Body of pancreas (tissue), 4 donors: Measurements from ENCODE around the gene STIM2. TPM values are rescaled to one million over a fixed set of nuclear protein-coding genes. Genes with fewer than 3 reads are reported as not detected.

ENCODE experiments used
- ATAC-seq: fragments of 150-250 bp; one replicate; pipeline ENCODE4 v1.9.1; 2016
- DNase-seq, 4 donors: peaks; one replicate each; pipeline ENCODE4 v3.0.0-alpha.2; 2019
- H3K27ac ChIP-seq, 4 donors: fragments of 200-600 bp; sonication (generic); 1 replicate in 3 of 4; 2 replicates in 1 of 4; pipeline versions ENCODE4 v1.5.1 to v1.6.1; 2016 to 2019; ENCODE audit warnings: mild to moderate bottlenecking in 1 of 4, mixed read lengths in 1 of 4, moderate library complexity in 1 of 4
- H3K27me3 ChIP-seq, 2 donors: fragments of 200-600 bp; sonication (generic); one replicate each; pipeline ENCODE4 v1.6.0; 2016; ENCODE audit warnings: mild to moderate bottlenecking in 1 of 2
- H3K36me3 ChIP-seq, 2 donors: fragments of 200-600 bp; sonication (generic); replicated peaks in 1 of 2; 2 replicates each; pipeline ENCODE4 v1.5.1; 2016; ENCODE audit warnings: low read depth in 2 of 2; ENCODE audit not compliant: insufficient read depth in 1 of 2
- H3K4me1 ChIP-seq: fragments of 200-600 bp; sonication (generic); one replicate; pipeline ENCODE4 v1.6.0; 2016
- H3K4me3 ChIP-seq, 2 donors: fragments of 200-600 bp; sonication (generic); 1 replicate in 1 of 2; 2 replicates in 1 of 2; pipeline ENCODE4 v1.5.1; 2016 to 2019
- H3K9me3 ChIP-seq, 3 donors: fragments of 200-600 bp; sonication (generic); 1 replicate in 2 of 3; 2 replicates in 1 of 3; pipeline ENCODE4 v1.5.1; 2016
- CTCF ChIP-seq, 7 experiments: fragments of 450-650 bp in 4 of 7; fragments of 200-600 bp in 3 of 7; sonication (generic) in 3 of 7; IDR thresholded peaks; one replicate each; pipeline ENCODE4 v1.5.1; 2016 to 2019; ENCODE audit warnings: antibody characterized with exemption in 7 of 7
- POLR2A ChIP-seq, 3 donors: fragments of 450-650 bp; IDR thresholded peaks; one replicate each; pipeline ENCODE4 v1.6.1; 2016; ENCODE audit warnings: antibody characterized with exemption in 3 of 3, mild to moderate bottlenecking in 2 of 3
- WGBS, 2 donors: methylation state at CpG; one replicate each; pipeline ENCODE4 v1.1.5; 2017; 5-methylcytosine and 5-hydroxymethylcytosine counted together
- intact Hi-C: fragments of 100-400 bp; cut with DNase I; formaldehyde crosslinking; loops from one replicate; pipeline ENCODE4 v1.15.1; 2023
- total RNA-seq, 2 donors: library from RNA; depleted of rRNA; stranded (reverse); fragments of >200 nt; gene quantifications; one replicate each; pipeline ENCODE4 v1.1.0, GENCODE V29; 2016

The STIM2 gene
- total RNA-seq, 2 donors from 2014 or later: 10.9 to 53.4 TPM

DNA sequence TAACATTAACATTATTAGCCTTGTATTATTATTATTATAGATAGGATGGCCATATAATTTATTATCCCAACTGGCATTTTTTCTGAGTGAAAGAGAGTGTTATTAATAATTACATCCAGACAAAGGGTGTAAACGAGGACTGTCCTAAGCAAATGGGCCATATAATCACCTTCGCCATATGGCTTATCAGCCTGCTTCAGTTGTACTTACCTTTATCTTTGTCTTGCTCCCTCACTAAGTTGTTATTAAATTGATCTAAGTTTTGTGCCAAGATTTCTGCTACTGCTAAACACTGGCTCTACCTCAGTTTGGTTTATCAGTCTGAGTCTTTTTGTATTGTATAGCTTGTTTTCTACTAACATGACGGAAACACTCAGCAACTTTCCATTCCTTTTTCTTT, 76.9 kb downstream of the STIM2 start:
- Histone ChIP-seq H3K27ac (no peak overlapping the region), H3K9me3 (no peaks in the 10 kb centered on the region), H3K4me1 (peaks cover 14% of the 10 kb centered on the region), H3K4me3 (no peak overlapping the region), H3K36me3 (no peaks in the 10 kb centered on the region), H3K27me3 (no peaks in the 10 kb centered on the region)
- DNase-seq (no peak), ATAC-seq (no peak)
- 46 to 49% methylated on average over 3 of the region's 3 CpGs for WGBS, 2 donors
- intact Hi-C loops: no loop called here
- TF ChIP-seq POLR2A (IDR thresholded peaks at IDR 0.05): no peak
- no peak for TF ChIP-seq CTCF (IDR thresholded peaks at IDR 0.05)

GRCh38 chr4:26938516-26938915, 77.9 kb downstream of the STIM2 start:
- Histone ChIP-seq H3K4me1 (peaks cover 18% of the 10 kb centered on the region), H3K4me3 (no peak overlapping the region), H3K36me3 (no peaks in the 10 kb centered on the region), H3K27me3 (no peaks in the 10 kb centered on the region), H3K27ac (no peak overlapping the region), H3K9me3 (no peaks in the 10 kb centered on the region)
- TF ChIP-seq CTCF (IDR thresholded peaks at IDR 0.05) (no peak), POLR2A (IDR thresholded peaks at IDR 0.05) (no peak)
- DNase-seq (no peak), ATAC-seq (no peak)
- WGBS, 2 donors: 41 to 42% methylated on average over 2 of the region's 2 CpGs
- intact Hi-C loops: no loop called here

- ATAC-seq (no peak), DNase-seq (no peak)
- intact Hi-C loops: no loop called here
- H3K36me3 ChIP-seq: no peaks in the 10 kb centered on the region
- WGBS, 2 donors: 87 to 93% methylated on average over 1 of the region's 1 CpG
- no peak overlapping the region for H3K27ac ChIP-seq
- no peaks in the 10 kb centered on the region for H3K27me3 ChIP-seq
- H3K4me3 ChIP-seq: no peak overlapping the region
- no peaks in the 10 kb centered on the region for H3K9me3 ChIP-seq
- TF ChIP-seq CTCF (IDR thresholded peaks at IDR 0.05) (no peak), POLR2A (IDR thresholded peaks at IDR 0.05) (no peak)
- peaks cover 18% of the 10 kb centered on the region for H3K4me1 ChIP-seq
Measured at GRCh38 chr4:26941951-26942350, 81.3 kb downstream of the STIM2 start.

- no peaks in the 10 kb centered on the region for H3K36me3 ChIP-seq
- no peaks in the 10 kb centered on the region for H3K27me3 ChIP-seq
- intact Hi-C loops: no loop called here
- ATAC-seq: no peak
- DNase-seq: no peak
- TF ChIP-seq CTCF (IDR thresholded peaks at IDR 0.05) (no peak), POLR2A (IDR thresholded peaks at IDR 0.05) (no peak)
- H3K4me1 ChIP-seq: peaks cover 13% of the 10 kb centered on the region
- H3K9me3 ChIP-seq: no peaks in the 10 kb centered on the region
- H3K27ac ChIP-seq: no peak overlapping the region
- whole genome bisulfite sequencing, 2 donors: 79 to 81% methylated on average over 2 of the region's 2 CpGs
- no peak overlapping the region for H3K4me3 ChIP-seq
Measured at GRCh38 chr4:26942871-26943270, 82.2 kb downstream of the STIM2 start.

DNA sequence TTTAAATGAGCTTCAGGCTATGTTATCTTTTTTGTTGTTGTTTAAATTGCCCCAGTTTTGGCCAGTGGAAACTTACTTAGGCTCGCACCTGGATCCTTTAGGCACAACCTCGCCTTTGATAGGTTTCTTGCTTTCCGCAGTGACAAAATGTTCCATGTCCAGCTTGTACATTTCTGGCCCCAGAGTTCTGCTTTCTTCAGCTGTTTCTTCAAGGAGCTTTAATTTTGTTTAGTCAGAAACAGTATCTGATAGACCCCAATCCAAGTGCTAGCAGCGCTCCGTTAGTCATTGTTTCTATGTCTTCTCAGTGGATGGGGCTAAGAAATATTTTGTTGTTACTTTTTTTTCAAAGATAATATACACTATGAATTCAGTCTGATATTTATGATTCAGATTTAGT, 82.8 kb downstream of the STIM2 start:
- ATAC-seq: no peak
- intact Hi-C loops: no loop called here
- no peaks in the 10 kb centered on the region for H3K27me3 ChIP-seq
- no peak for DNase-seq
- H3K9me3 ChIP-seq: no peaks in the 10 kb centered on the region
- H3K27ac ChIP-seq: no peak overlapping the region
- H3K4me1 ChIP-seq: peaks cover 10% of the 10 kb centered on the region
- 78 to 86% methylated on average over 5 of the region's 5 CpGs for WGBS, 2 donors
- H3K36me3 ChIP-seq: no peaks in the 10 kb centered on the region
- H3K4me3 ChIP-seq: no peak overlapping the region
- TF ChIP-seq CTCF (IDR thresholded peaks at IDR 0.05) (no peak), POLR2A (IDR thresholded peaks at IDR 0.05) (no peak)
